Loucy (cell line): ENCODE measurements around the gene MARF1.

Experiments used
- H2AFZ ChIP-seq: fragments of 200-600 bp; sonication (generic); 2 replicates; pipeline ENCODE4 v1.6.0; 2016; ENCODE audit warnings: antibody characterized with exemption, mild to moderate bottlenecking, low read length, moderate library complexity
- H3F3A ChIP-seq: fragments of 200-600 bp; 2 replicates; pipeline ENCODE4 v1.6.0; 2016; ENCODE audit warnings: antibody characterized with exemption, low read depth, mild to moderate bottlenecking
- H3K27me3 ChIP-seq: fragments of 200-600 bp; sonication (generic); 2 replicates; pipeline ENCODE4 v1.6.1; 2014; ENCODE audit warnings: low read length, mild to moderate bottlenecking; ENCODE audit not compliant: insufficient read depth, poor library complexity, severe bottlenecking
- H3K36me3 ChIP-seq: fragments of 200-600 bp; sonication (generic); 2 replicates; pipeline ENCODE4 v1.6.1; 2016; ENCODE audit warnings: low read length; ENCODE audit not compliant: insufficient read depth
- H3K4me1 ChIP-seq: fragments of 200-600 bp; sonication (generic); 2 replicates; pipeline ENCODE4 v1.5.1; 2014; ENCODE audit warnings: low read length, mild to moderate bottlenecking; ENCODE audit not compliant: insufficient read depth, poor library complexity, severe bottlenecking
- H3K4me2 ChIP-seq: fragments of 200-600 bp; sonication (generic); 2 replicates; pipeline ENCODE4 v1.6.0; 2014; ENCODE audit warnings: antibody characterized with exemption, low read length, low read depth, mild to moderate bottlenecking; ENCODE audit not compliant: poor library complexity, severe bottlenecking
- H3K4me3 ChIP-seq: fragments of 200-600 bp; sonication (generic); 2 replicates; pipeline ENCODE4 v1.5.1; 2014; ENCODE audit warnings: low read length, mild to moderate bottlenecking, mixed read lengths; ENCODE audit not compliant: poor library complexity, severe bottlenecking
- H3K79me2 ChIP-seq: fragments of 200-600 bp; sonication (generic); 2 replicates; pipeline ENCODE4 v1.6.1; 2014; ENCODE audit warnings: low read length; ENCODE audit not compliant: insufficient read depth
- H3K9ac ChIP-seq: fragments of 200-600 bp; sonication (generic); 2 replicates; pipeline ENCODE4 v1.6.0; 2014; ENCODE audit warnings: mild to moderate bottlenecking, low read depth, low read length, moderate library complexity; ENCODE audit not compliant: poor library complexity, severe bottlenecking
- H3K9me2 ChIP-seq: fragments of 200-600 bp; sonication (generic); replicated peaks from 2 replicates; pipeline ENCODE4 v1.6.1; 2016; ENCODE audit warnings: low read depth, low read length, mixed read lengths
- H3K9me3 ChIP-seq: fragments of 200-600 bp; sonication (generic); 2 replicates; pipeline ENCODE4 v1.6.1; 2014; ENCODE audit warnings: mild to moderate bottlenecking, antibody characterized with exemption, low read length, low read depth; ENCODE audit not compliant: insufficient read depth
- H4K20me1 ChIP-seq: fragments of 200-600 bp; sonication (generic); 2 replicates; pipeline ENCODE4 v1.6.0; 2014; ENCODE audit warnings: antibody characterized with exemption, low read length, mild to moderate bottlenecking; ENCODE audit not compliant: insufficient read depth, poor library complexity, severe bottlenecking
- EZH2phosphoT487 ChIP-seq: fragments of 200-600 bp; IDR thresholded peaks from 2 replicates; pipeline ENCODE4 v1.6.1; 2018; ENCODE audit warnings: antibody characterized with exemption, mild to moderate bottlenecking, moderate library complexity, borderline replicate concordance
- TF ChIP-seq, protein P1 (sequence below): fragments of 200-600 bp; sonication (generic); conservative IDR thresholded peaks from 2 replicates; pipeline ENCODE4 v1.5.1; 2014; ENCODE audit warnings: mild to moderate bottlenecking, antibody characterized with exemption, low read length

The MARF1 gene

DNA sequence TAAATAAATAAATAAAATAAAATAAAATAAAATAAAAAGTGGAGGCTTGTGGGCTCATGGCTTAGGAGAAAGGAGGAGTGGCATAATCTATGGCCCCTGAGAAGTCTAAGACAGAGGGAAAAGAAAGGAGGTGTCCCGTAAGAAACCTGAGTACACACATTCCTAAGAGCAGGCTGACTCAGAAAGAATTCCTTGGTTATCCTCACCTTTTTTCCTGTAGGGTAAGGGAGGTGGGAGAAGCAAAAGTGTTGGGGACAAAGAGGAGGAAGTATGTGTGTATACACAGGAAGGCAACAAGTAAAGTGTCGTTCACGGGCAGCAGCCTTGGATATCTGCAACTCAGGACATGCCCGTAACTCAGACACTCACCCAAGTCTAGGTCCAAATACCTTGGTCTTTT lies 29.3 kb downstream of the MARF1 start:
- TF ChIP-seq, protein P1, sequence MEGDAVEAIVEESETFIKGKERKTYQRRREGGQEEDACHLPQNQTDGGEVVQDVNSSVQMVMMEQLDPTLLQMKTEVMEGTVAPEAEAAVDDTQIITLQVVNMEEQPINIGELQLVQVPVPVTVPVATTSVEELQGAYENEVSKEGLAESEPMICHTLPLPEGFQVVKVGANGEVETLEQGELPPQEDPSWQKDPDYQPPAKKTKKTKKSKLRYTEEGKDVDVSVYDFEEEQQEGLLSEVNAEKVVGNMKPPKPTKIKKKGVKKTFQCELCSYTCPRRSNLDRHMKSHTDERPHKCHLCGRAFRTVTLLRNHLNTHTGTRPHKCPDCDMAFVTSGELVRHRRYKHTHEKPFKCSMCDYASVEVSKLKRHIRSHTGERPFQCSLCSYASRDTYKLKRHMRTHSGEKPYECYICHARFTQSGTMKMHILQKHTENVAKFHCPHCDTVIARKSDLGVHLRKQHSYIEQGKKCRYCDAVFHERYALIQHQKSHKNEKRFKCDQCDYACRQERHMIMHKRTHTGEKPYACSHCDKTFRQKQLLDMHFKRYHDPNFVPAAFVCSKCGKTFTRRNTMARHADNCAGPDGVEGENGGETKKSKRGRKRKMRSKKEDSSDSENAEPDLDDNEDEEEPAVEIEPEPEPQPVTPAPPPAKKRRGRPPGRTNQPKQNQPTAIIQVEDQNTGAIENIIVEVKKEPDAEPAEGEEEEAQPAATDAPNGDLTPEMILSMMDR = no peak
- TF ChIP-seq EZH2phosphoT487 = no peak
- Histone ChIP-seq H3K9me3 (no peaks in the 10 kb centered on the region), H3K4me1 (no peaks in the 10 kb centered on the region), H3K4me3 (no peak overlapping the region), H3K9ac (no peak overlapping the region), H3K36me3 (peaks cover 19% of the 10 kb centered on the region; the same call in 1 of the 2 replicates), H3K4me2 (no peak overlapping the region), H4K20me1 (no peaks in the 10 kb centered on the region), H3K27me3 (no peaks in the 10 kb centered on the region), H2AFZ (no peak overlapping the region), H3K79me2 (no peaks in the 10 kb centered on the region), H3K9me2 (no peaks in the 10 kb centered on the region), H3F3A (no peaks in the 10 kb centered on the region)

DNA sequence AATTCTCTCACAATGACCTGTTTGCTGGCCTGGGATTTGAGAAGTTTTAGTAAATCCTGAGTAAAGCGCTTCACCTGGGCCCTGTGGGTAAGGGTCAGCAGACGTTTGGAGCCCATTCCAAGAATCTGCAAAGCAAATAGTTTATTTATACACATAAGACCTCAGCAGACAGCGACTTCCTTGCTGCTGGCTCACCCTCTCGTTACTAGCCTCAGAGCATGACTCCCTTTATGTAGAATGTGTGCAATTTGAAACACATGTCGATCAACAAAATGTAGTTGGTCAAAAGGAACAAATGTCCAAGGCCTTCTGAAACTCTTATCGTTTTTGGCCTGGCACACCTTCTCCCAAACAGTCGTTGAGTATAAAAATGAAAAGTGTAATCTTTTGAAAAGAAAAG lies 31.3 kb downstream of the MARF1 start:
- Histone ChIP-seq H3K36me3 (peaks cover 22% of the 10 kb centered on the region; the same call in 1 of the 2 replicates), H3F3A (no peaks in the 10 kb centered on the region)

DNA sequence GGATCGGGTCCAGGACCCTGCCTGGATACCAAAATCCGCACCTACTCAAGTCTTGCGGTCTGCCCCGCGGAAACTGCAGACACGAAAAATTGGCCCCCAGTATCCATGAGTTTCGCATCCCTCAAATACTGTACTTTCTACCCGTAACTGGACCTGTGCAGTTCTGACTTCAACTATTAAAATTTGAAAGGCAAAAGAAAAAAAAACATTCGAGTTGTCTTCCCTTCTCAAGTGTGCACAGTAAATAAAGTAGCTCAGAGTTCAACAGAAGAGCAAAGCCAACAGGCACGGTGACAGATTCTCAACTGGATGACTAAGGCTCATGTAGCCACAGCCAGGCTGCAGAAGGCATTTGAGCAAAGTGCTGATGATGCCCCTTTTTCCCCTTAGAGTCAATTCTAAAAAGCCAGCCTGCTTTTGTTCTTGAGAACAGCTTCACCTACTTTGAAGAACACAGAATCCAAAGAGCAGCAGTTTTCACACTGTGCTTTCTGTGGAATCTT lies 32.5 kb downstream of the MARF1 start:
- Histone ChIP-seq H3K4me3 (no peak overlapping the region), H3K9me2 (no peaks in the 10 kb centered on the region), H3K9me3 (no peaks in the 10 kb centered on the region), H3K4me2 (no peak overlapping the region), H3K79me2 (no peaks in the 10 kb centered on the region), H3K36me3 (peaks cover 11% of the 10 kb centered on the region; the same call in 1 of the 2 replicates), H3K9ac (no peak overlapping the region), H4K20me1 (no peaks in the 10 kb centered on the region), H3K4me1 (no peaks in the 10 kb centered on the region), H2AFZ (no peak overlapping the region), H3F3A (no peaks in the 10 kb centered on the region), H3K27me3 (no peaks in the 10 kb centered on the region)
- TF ChIP-seq EZH2phosphoT487 = no peak
- TF ChIP-seq, protein P1 = no peak

More for the DNA sequence above, 31.3 kb downstream of the MARF1 start:
- no peaks in the 10 kb centered on the region for H3K9me3 ChIP-seq
- no peaks in the 10 kb centered on the region for H3K27me3 ChIP-seq
- no peak overlapping the region for H3K9ac ChIP-seq
- no peak overlapping the region for H2AFZ ChIP-seq
- H3K4me1 ChIP-seq = no peaks in the 10 kb centered on the region
- H4K20me1 ChIP-seq = no peaks in the 10 kb centered on the region
- H3K4me3 ChIP-seq = no peak overlapping the region
- no peaks in the 10 kb centered on the region for H3K9me2 ChIP-seq
- TF ChIP-seq, protein P1 = no peak
- TF ChIP-seq EZH2phosphoT487 = no peak
- no peak overlapping the region for H3K4me2 ChIP-seq
- H3K79me2 ChIP-seq = no peaks in the 10 kb centered on the region
